ENCODE data around the gene DHX29.

GRCh38 chr5:55211184-55211874, 96.2 kb downstream of the DHX29 start:
- no peak for TF ChIP-seq POLR2A (IDR thresholded peaks at IDR 0.05)
- no peak for TF ChIP-seq CTCF (IDR thresholded peaks at IDR 0.05)

Measured in thyroid gland (tissue), 4 donors.